Esophagus muscularis mucosa (tissue), 4 donors: Measurements from ENCODE around the gene MRPL55. TPM values are rescaled to one million over a fixed set of nuclear protein-coding genes. Genes with fewer than 3 reads are reported as not detected.

Source experiments
- DNase-seq: peaks from one replicate; pipeline ENCODE4 v3.0.0-alpha.2; 2017; ENCODE audit errors: extremely low spot score
- H3K27ac ChIP-seq, 4 donors: fragments of 200-600 bp; sonication (generic); replicated peaks in 1 of 4; 1 replicate in 3 of 4; 2 replicates in 1 of 4; pipeline ENCODE4 v1.5.1; 2016 to 2019; ENCODE audit warnings: mild to moderate bottlenecking in 1 of 4
- H3K27me3 ChIP-seq, 4 donors: fragments of 200-600 bp; sonication (generic); one replicate each; pipeline versions ENCODE4 v1.5.1 to v1.6.0; 2016 to 2019
- H3K36me3 ChIP-seq, 4 donors: fragments of 200-600 bp; sonication (generic); one replicate each; pipeline ENCODE4 v1.5.1; 2016 to 2019
- H3K4me1 ChIP-seq, 4 donors: fragments of 200-600 bp; sonication (generic); one replicate each; pipeline ENCODE4 v1.5.1; 2016 to 2019
- H3K4me3 ChIP-seq, 4 donors: fragments of 200-600 bp; sonication (generic); 1 replicate in 2 of 4; 2 replicates in 2 of 4; pipeline ENCODE4 v1.5.1; 2016 to 2019; ENCODE audit warnings: mild to moderate bottlenecking in 4 of 4, moderate library complexity in 1 of 4
- H3K9me3 ChIP-seq, 4 donors: fragments of 200-600 bp; sonication (generic); 1 replicate in 3 of 4; 2 replicates in 1 of 4; pipeline ENCODE4 v1.5.1; 2016 to 2019
- EP300 ChIP-seq: sonication (generic); formaldehyde crosslinking; IDR thresholded peaks from one replicate; pipeline ENCODE4 v1.6.1; 2017; ENCODE audit warnings: antibody characterized with exemption
- POLR2A ChIP-seq: fragments of 450-650 bp; IDR thresholded peaks from one replicate; pipeline ENCODE4 v1.6.1; 2017; ENCODE audit warnings: antibody characterized with exemption, moderate library complexity, mild to moderate bottlenecking, low read depth
- POLR2AphosphoS5 ChIP-seq, 2 donors: sonication (generic); formaldehyde crosslinking; IDR thresholded peaks; one replicate each; pipeline ENCODE4 v1.6.1; 2017; ENCODE audit warnings: antibody characterized with exemption in 2 of 2
- WGBS: methylation state at CpG from one replicate; pipeline ENCODE4 v1.1.5; 2018; 5-methylcytosine and 5-hydroxymethylcytosine counted together
- intact Hi-C: fragments of 100-400 bp; cut with DNase I; formaldehyde crosslinking; loops from one replicate; pipeline ENCODE4 v1.15.1; 2023
- total RNA-seq, 4 donors: library from RNA; depleted of rRNA; stranded (reverse); fragments of >200 nt; gene quantifications; one replicate each; pipeline versions ENCODE4 v1.1.0 to v1.2.1, GENCODE V29; 2016
- TF ChIP-seq, protein P1 (sequence below), 3 experiments: fragments of 200-600 bp in 2 of 3; fragments of 450-650 bp in 1 of 3; sonication (generic) in 2 of 3; IDR thresholded peaks; one replicate each; pipeline ENCODE4 v1.5.1; 2017 to 2019; ENCODE audit warnings: antibody characterized with exemption in 3 of 3, mild to moderate bottlenecking in 2 of 3, moderate library complexity in 1 of 3

Gene MRPL55
- total RNA-seq, 4 donors from 2014 or later, result 52.3 to 64.9 (median 60.1) TPM

DNA sequence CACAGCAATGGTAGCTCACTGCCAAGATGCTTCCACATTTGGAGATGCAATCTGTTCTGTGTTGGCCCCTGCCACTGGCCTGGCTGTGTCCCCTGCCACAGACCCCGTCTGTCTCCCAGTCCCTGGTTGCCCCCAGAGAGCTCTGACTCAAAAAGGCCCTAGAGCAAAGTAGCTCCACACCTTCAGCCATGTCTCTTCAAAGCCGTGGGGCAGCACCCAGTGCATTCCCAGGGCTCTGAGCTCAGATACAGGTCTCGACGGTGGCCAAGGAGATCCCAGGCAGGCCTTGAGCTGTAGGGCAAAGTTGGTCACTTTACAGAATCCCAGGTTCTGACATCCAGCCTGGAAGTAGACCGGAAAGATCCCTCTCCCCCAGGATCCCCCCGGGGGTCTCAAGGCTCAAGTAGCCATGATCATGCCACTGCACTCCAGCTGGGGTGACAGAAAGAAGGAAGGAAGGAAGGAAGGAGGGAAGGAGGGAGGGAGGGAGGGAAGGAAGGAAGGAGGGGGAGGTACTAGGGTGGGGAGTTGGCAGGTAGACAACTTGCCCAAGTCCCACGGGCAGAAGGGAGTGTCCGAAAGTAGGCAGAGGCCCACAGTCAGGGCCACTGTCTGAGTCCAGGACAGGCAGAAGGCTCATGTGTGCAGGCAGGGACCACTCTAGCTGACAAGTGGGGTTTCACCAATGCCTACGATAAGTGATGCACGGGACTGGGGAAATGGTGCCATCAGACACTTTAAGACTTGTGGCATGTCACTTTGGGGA is 31.4 kb downstream of the MRPL55 start:
- Histone ChIP-seq H3K36me3 (no peaks in the 10 kb centered on the region), H3K27ac (no peak overlapping the region), H3K27me3 (peaks cover 0 to 8% (median 0%) of the 10 kb centered on the region in 4 donors), H3K9me3 (no peaks in the 10 kb centered on the region), H3K4me3 (no peak overlapping the region), H3K4me1 (peaks cover 9 to 24% (median 15%) of the 10 kb centered on the region in 4 donors)
- intact Hi-C loops, result loop anchor here (10.0 kb wide), 1 partner anchor 513 kb away; the partner anchor contains the start of gene ZNF678
- no peak for DNase-seq
- TF ChIP-seq, protein P1, sequence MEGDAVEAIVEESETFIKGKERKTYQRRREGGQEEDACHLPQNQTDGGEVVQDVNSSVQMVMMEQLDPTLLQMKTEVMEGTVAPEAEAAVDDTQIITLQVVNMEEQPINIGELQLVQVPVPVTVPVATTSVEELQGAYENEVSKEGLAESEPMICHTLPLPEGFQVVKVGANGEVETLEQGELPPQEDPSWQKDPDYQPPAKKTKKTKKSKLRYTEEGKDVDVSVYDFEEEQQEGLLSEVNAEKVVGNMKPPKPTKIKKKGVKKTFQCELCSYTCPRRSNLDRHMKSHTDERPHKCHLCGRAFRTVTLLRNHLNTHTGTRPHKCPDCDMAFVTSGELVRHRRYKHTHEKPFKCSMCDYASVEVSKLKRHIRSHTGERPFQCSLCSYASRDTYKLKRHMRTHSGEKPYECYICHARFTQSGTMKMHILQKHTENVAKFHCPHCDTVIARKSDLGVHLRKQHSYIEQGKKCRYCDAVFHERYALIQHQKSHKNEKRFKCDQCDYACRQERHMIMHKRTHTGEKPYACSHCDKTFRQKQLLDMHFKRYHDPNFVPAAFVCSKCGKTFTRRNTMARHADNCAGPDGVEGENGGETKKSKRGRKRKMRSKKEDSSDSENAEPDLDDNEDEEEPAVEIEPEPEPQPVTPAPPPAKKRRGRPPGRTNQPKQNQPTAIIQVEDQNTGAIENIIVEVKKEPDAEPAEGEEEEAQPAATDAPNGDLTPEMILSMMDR (IDR thresholded peaks at IDR 0.05), result no peak
- TF ChIP-seq POLR2AphosphoS5 (IDR thresholded peaks at IDR 0.05) (no peak), POLR2A (no peak), EP300 (no peak)
- WGBS, result 63% methylated on average over 9 of the region's 10 CpGs

DNA sequence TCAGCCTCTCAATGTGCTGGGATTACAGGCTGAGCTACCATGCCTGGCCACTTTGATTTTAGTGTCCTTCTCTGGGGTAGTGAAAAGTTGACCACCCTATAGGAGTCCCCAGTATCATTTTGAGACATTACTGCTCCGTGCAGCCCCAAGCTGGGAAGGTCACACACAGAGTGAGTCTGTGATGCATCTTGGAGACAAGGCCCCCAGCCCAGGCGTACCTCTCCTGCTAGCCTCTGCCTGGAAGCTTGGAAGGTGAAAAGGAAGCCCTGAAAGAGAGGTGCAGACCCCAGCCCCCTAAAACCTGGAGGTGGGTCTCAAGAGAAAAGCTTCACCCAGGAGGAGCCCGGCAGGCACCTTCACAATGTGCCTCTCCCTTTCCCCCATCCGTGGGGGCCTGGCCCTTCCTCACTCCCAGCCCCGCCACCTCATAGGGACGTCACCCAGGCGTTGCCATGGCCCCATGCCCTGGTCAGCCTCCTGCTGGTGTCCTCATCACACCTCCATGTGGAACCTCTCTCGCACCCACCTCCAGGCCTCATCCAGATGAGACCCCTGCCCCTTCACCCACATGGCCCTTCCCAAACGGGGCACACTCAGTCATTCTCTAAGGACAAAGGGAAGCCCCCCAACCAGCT is 32.2 kb downstream of the MRPL55 start:
- TF ChIP-seq POLR2A, result no peak
- TF ChIP-seq POLR2AphosphoS5 (IDR thresholded peaks at IDR 0.05), result no peak
- no peak for TF ChIP-seq EP300
- TF ChIP-seq, protein P1 (IDR thresholded peaks at IDR 0.05), result no peak
- Histone ChIP-seq H3K27ac (no peak overlapping the region), H3K4me1 (peaks cover 9 to 21% (median 14%) of the 10 kb centered on the region in 4 donors), H3K36me3 (no peaks in the 10 kb centered on the region), H3K4me3 (no peak overlapping the region), H3K9me3 (no peaks in the 10 kb centered on the region), H3K27me3 (peaks cover 0 to 13% (median 0%) of the 10 kb centered on the region in 4 donors)
- 73% methylated on average over 9 of the region's 9 CpGs for WGBS
- no peak for DNase-seq
- intact Hi-C loops, result loop anchor here (10.0 kb wide), 1 partner anchor 512 kb away; the partner anchor contains the start of gene ZNF678

DNA sequence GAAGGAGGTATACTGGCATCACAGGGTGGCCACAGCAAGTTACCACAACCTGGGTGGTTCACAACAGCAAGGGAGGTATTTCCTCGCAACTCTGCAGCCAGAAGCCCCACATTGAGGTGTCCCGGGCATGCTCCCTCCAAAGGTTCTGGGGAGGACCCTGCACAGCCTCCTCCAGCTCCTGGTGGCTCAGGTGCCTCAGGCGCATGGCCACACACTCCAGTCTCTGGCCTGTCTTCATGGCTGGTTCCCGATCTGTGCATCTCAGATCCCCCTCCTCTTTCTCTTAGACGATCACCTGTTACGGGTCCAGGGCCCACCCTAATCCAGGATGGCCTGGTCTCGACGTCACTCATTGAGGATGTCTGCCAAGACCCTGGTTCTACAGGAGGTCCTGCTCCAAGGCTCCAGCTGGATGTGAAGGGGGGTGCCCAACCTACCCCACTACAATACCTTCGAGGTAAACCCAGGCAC is 33.3 kb downstream of the MRPL55 start:
- intact Hi-C loops, result loop anchor here (10.0 kb wide), 1 partner anchor 511 kb away; the partner anchor contains the start of gene ZNF678
- DNase-seq, result no peak
- 75% methylated on average over 7 of the region's 9 CpGs for WGBS
- no peaks in the 10 kb centered on the region for H3K36me3 ChIP-seq
- no peaks in the 10 kb centered on the region for H3K9me3 ChIP-seq
- peaks cover 0 to 23% (median 0%) of the 10 kb centered on the region in 4 donors for H3K27me3 ChIP-seq
- H3K4me1 ChIP-seq, result peaks cover 0 to 11% (median 3%) of the 10 kb centered on the region in 4 donors
- H3K27ac ChIP-seq, result no peak overlapping the region
- no peak overlapping the region for H3K4me3 ChIP-seq
- TF ChIP-seq POLR2A, result no peak
- TF ChIP-seq, protein P1 (IDR thresholded peaks at IDR 0.05), result no peak
- no peak for TF ChIP-seq POLR2AphosphoS5 (IDR thresholded peaks at IDR 0.05)
- TF ChIP-seq EP300, result no peak

DNA sequence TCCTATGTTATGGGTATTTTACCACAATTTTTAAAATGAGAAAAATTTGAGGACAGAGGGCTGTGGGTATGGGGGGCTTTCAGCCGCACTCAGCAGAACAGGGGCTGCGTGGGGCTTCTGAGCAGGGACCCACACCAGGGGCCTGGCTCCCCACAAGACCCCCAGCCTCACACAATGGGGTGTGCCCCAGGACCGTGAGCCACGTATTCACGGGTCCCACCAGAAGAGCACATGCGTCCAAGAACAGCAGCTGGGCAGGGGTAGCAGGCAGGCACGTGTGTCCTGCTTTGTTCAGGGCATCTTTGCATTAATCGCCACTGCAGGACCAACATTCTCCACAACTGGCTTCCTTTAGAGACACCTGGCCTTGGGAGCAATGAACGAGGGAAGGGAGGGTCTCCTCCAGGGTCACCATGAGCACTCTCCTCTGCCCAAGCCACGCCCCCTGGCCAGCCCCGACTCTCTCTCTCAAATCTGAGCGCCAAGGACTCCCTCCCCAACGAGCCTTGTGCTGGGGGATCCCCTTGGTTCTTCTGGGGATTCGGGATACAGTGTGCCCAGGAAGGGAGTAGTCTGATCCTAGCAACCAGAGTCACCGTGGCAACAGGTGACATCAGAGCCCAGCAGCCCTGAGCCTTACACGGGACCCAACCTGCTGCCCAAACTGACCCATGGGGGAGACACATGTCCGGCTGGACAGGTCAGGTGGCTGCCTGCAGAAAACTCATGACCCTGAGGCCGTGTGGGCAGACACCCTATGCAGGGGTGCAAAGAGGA is 34.0 kb downstream of the MRPL55 start:
- no peak overlapping the region for H3K27ac ChIP-seq
- WGBS, result 48% methylated on average over 16 of the region's 18 CpGs
- intact Hi-C loops, result loop anchor here (10.0 kb wide), 1 partner anchor 510 kb away; the partner anchor contains the start of gene ZNF678

More for the DNA sequence above, 34.0 kb downstream of the MRPL55 start:
- Histone ChIP-seq H3K36me3 (no peaks in the 10 kb centered on the region), H3K9me3 (no peaks in the 10 kb centered on the region), H3K27me3 (peaks cover 0 to 30% (median 0%) of the 10 kb centered on the region in 4 donors), H3K4me3 (no peak overlapping the region), H3K4me1 (peaks cover 0 to 4% (median 0%) of the 10 kb centered on the region in 4 donors)
- no peak for TF ChIP-seq POLR2AphosphoS5 (IDR thresholded peaks at IDR 0.05)
- TF ChIP-seq, protein P1 (IDR thresholded peaks at IDR 0.05), result no peak
- no peak for TF ChIP-seq EP300
- TF ChIP-seq POLR2A, result no peak
- no peak for DNase-seq
